IMR-90 (cell line): ENCODE results near the gene PLCH2. TPM values are rescaled to one million over a fixed set of nuclear protein-coding genes. Genes with fewer than 3 reads are reported as not detected.

Experiments
- ATAC-seq: fragments of 200-7000 bp; cut with Tn5 transposase; 2 replicates; pipeline ENCODE4 v1.9.1; 2020; ENCODE audit warnings: low read depth, mild to moderate bottlenecking, moderate library complexity
- BruUV-seq: library from RNA; stranded (reverse); fragments of 400-500 nt; replicated peaks from 2 replicates; lab custom pipeline; 2021; lab: Mats Ljungman, UMichigan
- CTCF ChIA-PET: fragments of 300-600 bp; formaldehyde crosslinking; extraction: SDS; loops from one replicate; lab custom pipeline; 2021; ENCODE audit warnings: antibody characterized with exemption; lab: Yijun Ruan, JAX
- POLR2A ChIA-PET: fragments of 300-600 bp; sonication (Branson Sonifier 250); formaldehyde crosslinking; loops from one replicate; lab custom pipeline; 2022; ENCODE audit warnings: antibody characterized with exemption; ENCODE audit not compliant: unreplicated experiment; lab: Charles Lee
- DNase-seq: peaks from one replicate; pipeline ENCODE4 v3.0.0; 2013
- H2AFZ ChIP-seq: replicated peaks from 2 replicates; pipeline ENCODE3; 2013; ENCODE audit warnings: low read length, mild to moderate bottlenecking; ENCODE audit not compliant: poor library complexity
- H2AK5ac ChIP-seq: 2 replicates; pipeline ENCODE4 v1.6.1; 2013; ENCODE audit warnings: low read depth, low read length, inconsistent platforms
- H2AK9ac ChIP-seq: replicated peaks from 2 replicates; pipeline ENCODE3; 2013; ENCODE audit warnings: mild to moderate bottlenecking, low read depth, low read length, moderate library complexity; ENCODE audit not compliant: poor library complexity
- H2BK120ac ChIP-seq: 2 replicates; pipeline ENCODE4 v1.6.1; 2013; ENCODE audit warnings: low read depth, low read length, inconsistent platforms
- H2BK15ac ChIP-seq: 3 replicates; pipeline ENCODE4 v1.6.1; 2013; ENCODE audit warnings: low read depth, low read length, inconsistent platforms
- H2BK20ac ChIP-seq: 2 replicates; pipeline ENCODE4 v1.6.1; 2013; ENCODE audit warnings: low read depth, mild to moderate bottlenecking, inconsistent platforms, low read length, moderate library complexity
- H2BK5ac ChIP-seq: 2 replicates; pipeline ENCODE4 v1.6.1; 2013; ENCODE audit warnings: mild to moderate bottlenecking, low read depth, low read length, inconsistent platforms; ENCODE audit not compliant: poor library complexity, severe bottlenecking
- H3K14ac ChIP-seq: replicated peaks from 2 replicates; pipeline ENCODE4 v1.6.1; 2013; ENCODE audit warnings: low read depth, low read length, inconsistent platforms
- H3K18ac ChIP-seq: 2 replicates; pipeline ENCODE4 v1.6.1; 2013; ENCODE audit warnings: low read depth, low read length, control low read depth
- H3K23ac ChIP-seq: 2 replicates; pipeline ENCODE4 v1.6.1; 2013; ENCODE audit warnings: low read depth, low read length, inconsistent platforms
- H3K27ac ChIP-seq: 2 replicates; pipeline ENCODE4 v1.5.1; 2013; ENCODE audit warnings: mild to moderate bottlenecking, control low read depth, low read length; ENCODE audit not compliant: insufficient read depth
- H3K27me3 ChIP-seq: 2 replicates; pipeline ENCODE4 v1.6.1; 2013; ENCODE audit warnings: low read length; ENCODE audit not compliant: control insufficient read depth, insufficient read depth
- H3K36me3 ChIP-seq: 2 replicates; pipeline ENCODE4 v1.6.1; 2013; ENCODE audit warnings: low read length, mixed read lengths; ENCODE audit not compliant: control insufficient read depth, insufficient read depth
- H3K4ac ChIP-seq: 2 replicates; pipeline ENCODE4 v1.6.1; 2013; ENCODE audit warnings: low read depth, low read length, inconsistent platforms
- H3K4me1 ChIP-seq: 2 replicates; pipeline ENCODE4 v1.6.1; 2013; ENCODE audit warnings: low read length, mixed read lengths; ENCODE audit not compliant: control insufficient read depth, insufficient read depth
- H3K4me2 ChIP-seq: 2 replicates; pipeline ENCODE4 v1.6.1; 2013; ENCODE audit warnings: low read depth, mild to moderate bottlenecking, control low read depth, low read length, moderate library complexity
- H3K4me3 ChIP-seq: 2 replicates; pipeline ENCODE4 v1.5.1; 2013; ENCODE audit warnings: low read depth, mild to moderate bottlenecking, control low read depth, low read length, moderate library complexity; ENCODE audit not compliant: insufficient read depth
- H3K56ac ChIP-seq: 2 replicates; pipeline ENCODE4 v1.6.1; 2013; ENCODE audit warnings: low read length, inconsistent platforms; ENCODE audit not compliant: insufficient read depth; ENCODE audit errors: extremely low read depth
- H3K79me1 ChIP-seq, 2 experiments: 2 replicates each; pipeline ENCODE4 v1.6.1; 2013; ENCODE audit warnings: low read length in 2 of 2, inconsistent platforms in 1 of 2, low read depth in 1 of 2
- H3K9ac ChIP-seq: 2 replicates; pipeline ENCODE4 v1.6.1; 2013; ENCODE audit warnings: low read depth, low read length, control low read depth
- H3K9me1 ChIP-seq: 2 replicates; pipeline ENCODE4 v1.6.1; 2013; ENCODE audit warnings: low read length, inconsistent platforms; ENCODE audit not compliant: insufficient read depth
- H3K9me3 ChIP-seq: 2 replicates; pipeline ENCODE4 v1.6.1; 2013; ENCODE audit warnings: low read length; ENCODE audit not compliant: control insufficient read depth, insufficient read depth
- H4K20me1 ChIP-seq: 2 replicates; pipeline ENCODE4 v1.6.1; 2013; ENCODE audit warnings: low read length, inconsistent platforms; ENCODE audit not compliant: insufficient read depth
- H4K5ac ChIP-seq: 2 replicates; pipeline ENCODE4 v1.6.1; 2013; ENCODE audit warnings: mild to moderate bottlenecking, low read depth, low read length, control low read depth
- H4K8ac ChIP-seq, 2 experiments: 2 replicates each; pipeline ENCODE4 v1.6.1; 2013; ENCODE audit warnings: low read depth in 2 of 2, low read length in 2 of 2, control low read depth in 1 of 2, inconsistent platforms in 1 of 2
- H4K91ac ChIP-seq: 2 replicates; pipeline ENCODE4 v1.6.1; 2013; ENCODE audit warnings: low read depth, low read length, inconsistent platforms; ENCODE audit not compliant: insufficient read depth
- BHLHE40 ChIP-seq: fragments of 150-350 bp; IDR thresholded peaks from 2 replicates; pipeline ENCODE4 v1.6.1; 2016; ENCODE audit warnings: mild to moderate bottlenecking, low read depth, low read length
- CEBPB ChIP-seq: IDR thresholded peaks from 2 replicates; pipeline ENCODE4 v1.6.1; 2012; ENCODE audit warnings: low read depth, low read length, improper control_type of control experiment
- CHD1 ChIP-seq: IDR thresholded peaks from 2 replicates; pipeline ENCODE4 v1.6.1; 2012; ENCODE audit warnings: low read depth, low read length, improper control_type of control experiment
- CTCF ChIP-seq: conservative IDR thresholded peaks from 2 replicates; pipeline ENCODE4 v1.5.1; 2012; ENCODE audit warnings: mild to moderate bottlenecking, low read depth, low read length, improper control_type of control experiment
- ELK1 ChIP-seq: fragments of 150-350 bp; IDR thresholded peaks from 2 replicates; pipeline ENCODE4 v1.6.1; 2016; ENCODE audit warnings: low read depth, mild to moderate bottlenecking, low read length, moderate library complexity, borderline replicate concordance
- FOS ChIP-seq: fragments of 150-350 bp; IDR thresholded peaks from 2 replicates; pipeline ENCODE4 v1.6.1; 2016; ENCODE audit warnings: low read depth, low read length
- MAFK ChIP-seq: IDR thresholded peaks from 2 replicates; pipeline ENCODE4 v1.6.1; 2012; ENCODE audit warnings: low read depth, low read length, improper control_type of control experiment
- MAZ ChIP-seq: IDR thresholded peaks from 2 replicates; pipeline ENCODE4 v1.6.1; 2012; ENCODE audit warnings: low read depth, mild to moderate bottlenecking, low read length, improper control_type of control experiment, moderate library complexity, borderline replicate concordance
- MXI1 ChIP-seq: IDR thresholded peaks from 2 replicates; pipeline ENCODE4 v1.6.1; 2012; ENCODE audit warnings: low read depth, mild to moderate bottlenecking, low read length, moderate library complexity, borderline replicate concordance
- NFE2L2 ChIP-seq: fragments of 150-350 bp; IDR thresholded peaks from 2 replicates; pipeline ENCODE4 v1.6.1; 2016; ENCODE audit warnings: low read depth, mild to moderate bottlenecking, low read length
- POLR2A ChIP-seq: IDR thresholded peaks from 2 replicates; pipeline ENCODE4 v1.6.1; 2012; ENCODE audit warnings: mild to moderate bottlenecking, low read depth, low read length
- RAD21 ChIP-seq: IDR thresholded peaks from 2 replicates; pipeline ENCODE4 v1.6.1; 2012; ENCODE audit warnings: low read length, improper control_type of control experiment
- RCOR1 ChIP-seq: IDR thresholded peaks from 2 replicates; pipeline ENCODE4 v1.6.1; 2012; ENCODE audit warnings: mild to moderate bottlenecking, low read length, improper control_type of control experiment; ENCODE audit not compliant: insufficient replicate concordance
- RFX5 ChIP-seq: IDR thresholded peaks from 2 replicates; pipeline ENCODE4 v1.8.0; 2012; ENCODE audit warnings: low read depth, mild to moderate bottlenecking, low read length, moderate library complexity
- SMC3 ChIP-seq: fragments of 150-350 bp; IDR thresholded peaks from 2 replicates; pipeline ENCODE4 v1.6.1; 2016; ENCODE audit warnings: low read depth, mild to moderate bottlenecking, antibody characterized with exemption, low read length, moderate library complexity
- WGBS, 2 experiments: methylation state at CpG; one replicate each; pipeline versions ENCODE4 v1.1.5 to v1.1.7; 2013; ENCODE audit warnings: missing lambda C conversion rate in 2 of 2; ENCODE audit not compliant: insufficient read length in 1 of 2; ENCODE audit errors: extremely low coverage in 2 of 2; 5-methylcytosine and 5-hydroxymethylcytosine counted together
- dilution Hi-C: fragments of 300-500 bp; cut with HindIII; formaldehyde crosslinking; loops from one replicate; pipeline ENCODE4 v1.14.3; 2018; ENCODE audit warnings: low sequenced_read_pairs; ENCODE audit not compliant: unreplicated experiment
- in situ Hi-C: fragments of 300-500 bp; cut with MboI; formaldehyde crosslinking; loops from 3 replicates; pipeline ENCODE4 v1.14.3; 2019; ENCODE audit warnings: low sequenced_read_pairs, inconsistent platforms, mixed read lengths
- intact Hi-C: fragments of 100-400 bp; cut with micrococcal nuclease; formaldehyde crosslinking; loops from 2 replicates; pipeline ENCODE4 v1.10.0; 2022
- polyA plus RNA-seq, 3 experiments: library from polyadenylated mRNA; depleted of rRNA; stranded (reverse); fragments of >200 nt; gene quantifications; 2 replicates each; pipeline ENCODE4 v1.2.3, GENCODE V29; 2012; ENCODE audit warnings: low replicate concordance in 1 of 3
- total RNA-seq: library from RNA; depleted of rRNA; stranded (reverse); fragments of >200 nt; gene quantifications from 2 replicates; pipeline ENCODE4 v1.2.3, GENCODE V29; 2012
- TF ChIP-seq, protein P1 (sequence below): fragments of 150-350 bp; IDR thresholded peaks from 2 replicates; pipeline ENCODE4 v1.6.1; 2017; ENCODE audit warnings: mild to moderate bottlenecking, antibody characterized with exemption, low read length, low read depth

Gene PLCH2
- total and polyA plus RNA-seq, 2 of the 4 experiments (the other 2 are of a cell fraction): 0.18 to 1.9 TPM

DNA sequence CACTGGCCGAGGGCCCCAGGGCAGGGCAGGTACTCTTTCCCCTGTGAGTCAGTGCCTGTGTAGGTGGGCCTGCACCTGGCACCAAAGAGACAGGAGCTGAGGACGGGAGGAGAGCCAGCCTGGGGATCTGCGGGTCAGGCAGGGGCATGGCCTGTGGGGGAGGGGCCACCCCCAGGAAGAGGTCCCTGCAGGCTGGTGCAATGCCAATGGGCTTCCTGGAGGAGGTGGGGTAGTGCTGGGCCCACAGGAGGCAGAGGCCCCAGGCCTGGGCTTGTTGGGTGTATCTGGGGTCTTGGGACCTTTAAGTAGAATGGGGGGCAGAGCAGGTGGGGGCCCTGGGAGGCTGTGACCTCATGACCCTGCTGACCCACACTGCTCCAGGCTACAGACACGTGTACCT, 23.2 kb downstream of the PLCH2 start:
- no peak overlapping the region for H2AK5ac ChIP-seq
- H4K91ac ChIP-seq: no peak overlapping the region
- CTCF ChIA-PET: no interaction called here
- POLR2A ChIA-PET: no interaction called here
- H2BK20ac ChIP-seq: no peak overlapping the region
- no peak overlapping the region for H3K4me3 ChIP-seq
- WGBS, 2 experiments: no CpG with 5 or more reads among the region's 4 CpGs
- H3K27me3 ChIP-seq: peaks cover 7% of the 10 kb centered on the region; the same call in 1 of the 2 replicates
- H2BK120ac ChIP-seq: no peak overlapping the region
- H3K9me3 ChIP-seq: no peaks in the 10 kb centered on the region
- no peak overlapping the region for H3K18ac ChIP-seq
- H3K23ac ChIP-seq: no peak overlapping the region
- no TSS peak for BruUV-seq
- H3K56ac ChIP-seq: no peak overlapping the region
- no peak overlapping the region for H2BK15ac ChIP-seq
- no peak overlapping the region for H3K14ac ChIP-seq
- H4K8ac ChIP-seq: no peak overlapping the region
- H3K4ac ChIP-seq: no peak overlapping the region
- H3K4me1 ChIP-seq: no peaks in the 10 kb centered on the region
- no peak overlapping the region for H2BK5ac ChIP-seq
- no peak overlapping the region for H2AFZ ChIP-seq
- in situ Hi-C loops: no loop called here
- dilution Hi-C loops: no loop called here
- H4K5ac ChIP-seq: no peak overlapping the region
- DNase-seq: no peak
- no peaks in the 10 kb centered on the region for H3K79me1 ChIP-seq
- H4K20me1 ChIP-seq: no peaks in the 10 kb centered on the region
- H3K9ac ChIP-seq: no peak overlapping the region
- H3K9me1 ChIP-seq: no peaks in the 10 kb centered on the region
- H2AK9ac ChIP-seq: no peak overlapping the region
- no peak overlapping the region for H3K27ac ChIP-seq
- ATAC-seq: no peak
- TF ChIP-seq ELK1: no peak
- TF ChIP-seq CHD1: no peak
- TF ChIP-seq RFX5: no peak
- no peak for TF ChIP-seq POLR2A
- TF ChIP-seq, protein P1, sequence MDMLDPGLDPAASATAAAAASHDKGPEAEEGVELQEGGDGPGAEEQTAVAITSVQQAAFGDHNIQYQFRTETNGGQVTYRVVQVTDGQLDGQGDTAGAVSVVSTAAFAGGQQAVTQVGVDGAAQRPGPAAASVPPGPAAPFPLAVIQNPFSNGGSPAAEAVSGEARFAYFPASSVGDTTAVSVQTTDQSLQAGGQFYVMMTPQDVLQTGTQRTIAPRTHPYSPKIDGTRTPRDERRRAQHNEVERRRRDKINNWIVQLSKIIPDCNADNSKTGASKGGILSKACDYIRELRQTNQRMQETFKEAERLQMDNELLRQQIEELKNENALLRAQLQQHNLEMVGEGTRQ: no peak
- TF ChIP-seq MAFK: no peak
- TF ChIP-seq SMC3: no peak
- TF ChIP-seq MAZ: no peak
- no peak for TF ChIP-seq RCOR1
- no peak for TF ChIP-seq FOS
- TF ChIP-seq MXI1: no peak
- no peak for TF ChIP-seq RAD21
- no peak for TF ChIP-seq CTCF
- no peak for TF ChIP-seq NFE2L2
- TF ChIP-seq CEBPB: no peak
- TF ChIP-seq BHLHE40: no peak
- H3K36me3 ChIP-seq: no peaks in the 10 kb centered on the region
- H3K4me2 ChIP-seq: no peak overlapping the region
- intact Hi-C loops: no loop called here
